ENCODE measurements around the gene IL18BP.
A peak's percentile ranks its signal among the peaks of the same experiment; 100 is the strongest.

IL18BP gene

GRCh38 chr11:72012897-72013721 is 14.4 kb downstream of the IL18BP start:
- no peak for DNase-seq (ENCODE audit: low read depth in 3 of 3)

DNA sequence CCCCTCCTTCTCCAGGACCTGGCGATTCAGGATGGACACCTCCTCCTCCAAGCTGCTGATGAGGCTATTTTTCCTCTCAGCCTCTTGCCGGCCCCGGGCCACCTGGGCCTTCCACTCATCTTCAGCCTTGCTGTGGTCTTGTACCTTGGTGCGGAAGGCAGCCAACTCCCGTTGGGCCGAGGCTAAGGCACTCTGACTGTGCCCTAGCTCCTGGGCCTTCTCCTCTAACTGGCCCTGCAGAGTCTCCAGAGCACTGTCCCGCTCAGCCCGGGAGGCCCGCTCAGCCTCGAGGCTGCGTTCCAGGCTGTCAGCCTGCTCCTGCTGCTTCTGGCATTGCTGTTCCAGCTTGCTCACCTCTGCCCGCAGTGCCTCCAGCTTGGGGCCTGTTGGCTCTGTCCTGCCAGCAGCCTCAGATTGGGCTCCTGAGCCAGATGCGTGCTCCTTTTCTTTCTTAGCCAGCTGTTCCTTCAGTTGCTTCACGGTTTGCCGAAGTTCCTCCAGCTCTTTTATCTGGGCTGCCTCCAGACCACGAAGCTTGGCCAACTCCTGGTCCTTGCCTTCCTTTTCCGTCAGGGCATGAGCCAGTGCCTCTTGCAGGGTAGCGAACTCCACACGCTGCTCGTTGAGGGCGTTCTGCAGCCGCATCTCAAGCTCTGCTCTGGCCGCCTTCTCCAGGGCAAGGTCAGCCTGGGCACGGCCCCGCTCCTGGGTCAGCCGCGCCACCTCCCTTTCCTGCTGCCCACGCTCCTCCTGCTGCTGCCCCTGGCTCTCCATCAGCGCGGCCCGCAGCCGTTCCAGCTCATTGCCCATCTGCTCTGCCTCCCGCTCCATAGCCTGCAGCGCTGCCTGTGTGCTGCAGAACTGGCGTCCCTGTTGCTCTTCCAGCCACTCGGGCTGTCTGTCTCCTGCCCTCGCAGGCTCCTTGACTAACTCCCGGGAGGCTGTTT is 15.3 kb downstream of the IL18BP start:
- no peak for DNase-seq (ENCODE audit: low read depth in 3 of 3)

- no peak for DNase-seq (ENCODE audit: low read depth in 3 of 3)
Measured at GRCh38 chr11:72014761-72015320, 16.1 kb downstream of the IL18BP start.

DNA sequence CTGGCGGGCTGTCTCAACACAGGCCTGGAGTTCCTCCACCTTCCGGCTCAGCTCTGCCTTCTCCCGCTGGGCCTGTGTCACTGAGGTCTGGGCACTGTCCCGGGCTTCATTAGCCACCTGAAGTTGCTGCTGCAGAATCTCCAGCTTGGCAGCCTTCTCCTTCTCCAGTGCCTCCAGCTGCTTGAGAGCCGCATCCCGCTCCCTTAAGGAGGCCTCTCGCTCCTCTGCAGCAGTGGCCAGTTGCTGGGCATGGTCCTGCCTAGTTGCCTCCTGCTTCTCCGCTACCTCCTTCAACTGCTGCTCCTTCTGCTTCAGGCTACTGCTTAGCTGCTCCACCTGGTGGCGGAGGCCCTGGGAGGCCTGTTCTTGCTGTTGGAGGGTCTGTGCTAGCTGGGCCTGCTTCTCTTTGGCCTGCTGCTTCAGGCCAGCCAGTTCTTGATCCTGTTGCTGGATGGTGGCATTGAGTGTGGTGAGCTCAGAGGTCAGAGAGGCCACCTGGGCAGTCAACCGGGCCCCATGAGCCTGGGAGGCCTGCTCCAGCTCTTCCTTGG is 16.9 kb downstream of the IL18BP start:
- no peak for DNase-seq (ENCODE audit: low read depth in 3 of 3)

DNA sequence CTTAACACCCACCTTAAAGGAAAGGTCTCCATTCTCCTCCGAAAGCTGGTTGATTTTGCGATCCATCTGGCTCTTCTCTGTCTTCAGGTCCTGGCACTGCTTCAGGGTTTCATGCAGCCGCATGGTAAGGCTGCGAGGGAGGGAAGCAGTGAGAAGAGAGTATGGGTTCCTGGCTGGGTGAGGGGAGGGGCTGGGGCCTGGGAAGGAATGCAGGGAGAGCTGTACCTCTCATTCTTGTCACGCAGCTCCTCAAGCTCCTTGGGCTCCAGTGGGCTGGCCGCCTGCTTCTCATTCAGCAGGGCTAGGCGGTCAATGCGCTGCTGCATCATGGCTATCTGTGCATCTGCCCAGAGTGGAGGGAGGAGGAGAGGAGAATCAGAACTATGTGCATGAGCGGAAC is 19.5 kb downstream of the IL18BP start:
- no peak for DNase-seq (ENCODE audit: low read depth in 3 of 3)

DNA sequence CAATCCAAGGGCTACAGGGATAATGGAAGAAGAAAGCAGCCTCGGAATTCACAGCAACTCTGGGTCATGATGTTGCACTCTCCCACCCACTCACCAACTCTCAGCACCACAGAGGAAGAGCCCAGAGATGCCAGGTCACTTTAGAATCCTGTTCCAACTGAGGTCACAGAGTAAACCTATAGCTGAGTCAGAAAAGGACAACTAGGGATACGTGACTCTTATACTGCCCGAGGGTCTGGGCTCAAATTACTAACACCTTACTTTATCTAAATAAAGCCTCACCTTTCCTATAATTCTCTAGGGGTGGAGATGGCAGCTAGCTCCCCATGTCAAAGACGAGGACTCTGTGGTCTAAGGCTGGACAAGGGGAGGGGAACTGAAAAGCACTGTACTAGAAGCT is 24.6 kb downstream of the IL18BP start:
- no peak for DNase-seq (ENCODE audit: low read depth in 3 of 3)

GRCh38 chr11:72024069-72024754 is 25.5 kb downstream of the IL18BP start:
- DNase-seq (ENCODE audit: low read depth in 3 of 3), result no peak

DNA sequence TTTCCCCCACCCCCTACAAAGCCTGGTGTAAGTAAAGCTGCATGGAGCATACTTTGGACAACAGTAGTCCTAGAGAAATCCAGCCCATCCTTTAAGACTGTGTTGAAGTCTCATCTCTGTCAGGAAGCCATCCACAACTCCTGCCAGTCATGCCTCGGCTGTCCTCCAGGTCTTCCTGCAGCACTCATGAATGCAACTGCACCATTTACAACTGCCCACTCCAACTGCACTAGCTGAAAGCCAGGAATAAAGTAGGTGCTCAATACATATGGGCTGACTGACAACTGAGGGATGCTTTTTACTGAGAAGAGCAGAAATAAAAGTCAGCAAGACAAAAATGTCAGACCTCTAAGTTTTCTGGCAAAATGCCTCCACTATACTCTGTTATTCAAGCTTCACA is 27.4 kb downstream of the IL18BP start:
- DNase-seq (ENCODE audit: low read depth in 3 of 3), result no peak

DNA sequence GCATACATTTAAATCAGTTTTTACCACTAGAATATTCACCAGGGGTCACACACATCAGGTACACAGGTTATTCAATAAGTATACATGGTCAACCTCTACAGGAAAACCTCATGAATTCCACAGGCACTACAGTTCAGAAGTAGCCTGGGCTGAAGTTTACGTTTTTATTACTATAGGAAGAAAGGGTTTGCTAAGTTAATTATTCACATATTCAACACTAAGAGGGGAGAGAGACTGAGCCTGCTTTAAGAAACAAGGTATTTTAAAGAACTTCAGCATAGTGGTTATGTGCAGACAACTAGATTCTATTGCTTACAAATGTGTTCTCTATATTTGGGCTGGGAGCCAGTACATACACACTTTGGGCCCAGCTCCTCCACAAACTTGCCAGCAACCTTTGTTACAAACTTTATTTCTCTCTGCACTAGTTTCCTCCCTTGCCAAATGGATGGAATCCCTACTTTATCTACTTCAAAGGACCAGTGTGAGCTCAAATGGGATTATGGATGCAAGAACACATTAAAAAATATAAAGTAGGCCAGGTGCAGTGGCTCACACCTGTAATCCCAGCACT is 31.9 kb downstream of the IL18BP start:
- no peak for DNase-seq (ENCODE audit: low read depth in 3 of 3)

- no peak for DNase-seq (ENCODE audit: low read depth in 3 of 3)
Measured at GRCh38 chr11:72036687-72037086, 38.0 kb downstream of the IL18BP start.

- DNase-seq (ENCODE audit: low read depth in 3 of 3), result no peak
Measured at GRCh38 chr11:72037554-72038311, 39.0 kb downstream of the IL18BP start.

DNA sequence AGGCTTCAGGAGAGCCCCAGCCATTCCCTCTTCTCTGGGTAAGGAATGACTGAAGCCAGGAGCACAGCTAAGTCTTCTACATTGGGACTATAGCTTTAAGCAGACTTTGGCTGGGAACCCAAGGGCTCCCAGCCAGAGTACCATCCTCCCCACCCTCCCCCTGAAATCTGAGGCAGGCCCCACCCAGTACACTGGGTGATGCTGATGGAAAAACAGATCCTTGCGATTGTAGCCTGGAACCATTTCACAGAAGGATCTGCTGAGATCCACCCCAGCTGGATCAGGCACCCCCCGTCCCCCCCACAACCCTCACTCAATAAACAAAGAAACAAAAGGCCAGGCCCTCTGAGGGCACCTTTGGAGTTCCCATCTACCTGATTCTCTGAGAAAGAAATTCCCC is 39.8 kb downstream of the IL18BP start:
- DNase-seq (ENCODE audit: low read depth in 3 of 3), result no peak

DNA sequence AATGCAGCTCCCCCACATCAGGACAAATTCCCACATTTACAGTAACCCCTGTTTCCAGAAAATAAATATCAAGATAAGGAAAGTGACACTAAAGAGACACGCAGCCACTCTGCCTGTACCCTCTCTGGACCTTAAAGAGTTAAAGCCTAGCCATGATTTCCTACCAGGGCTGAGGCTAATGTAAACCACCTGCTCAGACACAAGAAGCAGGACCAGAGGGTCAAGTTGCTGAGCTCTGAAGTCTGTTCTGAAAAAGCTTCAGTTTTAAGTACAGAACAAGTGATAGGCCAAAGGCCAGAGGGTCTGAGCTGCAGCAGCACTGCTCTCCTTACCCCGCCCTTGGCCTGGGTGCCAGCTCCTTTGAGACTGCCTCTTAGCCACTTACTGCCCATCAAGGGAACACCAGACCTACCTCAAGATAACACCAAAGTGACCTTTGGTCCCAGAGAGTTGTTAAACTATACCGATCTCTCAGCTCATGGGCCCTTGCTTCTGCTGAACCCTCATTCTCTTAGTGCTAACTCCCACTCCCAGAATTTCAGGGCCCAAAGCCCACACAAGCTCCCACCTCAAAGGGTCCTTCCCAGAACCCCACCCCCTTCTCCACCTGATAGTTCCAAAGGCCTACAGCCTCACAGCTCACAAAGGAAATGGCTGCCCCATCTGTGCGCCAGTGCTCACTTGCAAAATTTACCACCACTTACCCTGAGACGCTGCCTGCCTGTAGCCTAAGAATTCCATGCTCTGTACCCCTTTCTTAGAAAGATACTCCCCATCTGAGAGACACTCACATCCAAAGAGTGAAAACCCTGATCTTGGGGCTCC is 40.5 kb downstream of the IL18BP start:
- no peak for DNase-seq (ENCODE audit: low read depth in 3 of 3)

DNA sequence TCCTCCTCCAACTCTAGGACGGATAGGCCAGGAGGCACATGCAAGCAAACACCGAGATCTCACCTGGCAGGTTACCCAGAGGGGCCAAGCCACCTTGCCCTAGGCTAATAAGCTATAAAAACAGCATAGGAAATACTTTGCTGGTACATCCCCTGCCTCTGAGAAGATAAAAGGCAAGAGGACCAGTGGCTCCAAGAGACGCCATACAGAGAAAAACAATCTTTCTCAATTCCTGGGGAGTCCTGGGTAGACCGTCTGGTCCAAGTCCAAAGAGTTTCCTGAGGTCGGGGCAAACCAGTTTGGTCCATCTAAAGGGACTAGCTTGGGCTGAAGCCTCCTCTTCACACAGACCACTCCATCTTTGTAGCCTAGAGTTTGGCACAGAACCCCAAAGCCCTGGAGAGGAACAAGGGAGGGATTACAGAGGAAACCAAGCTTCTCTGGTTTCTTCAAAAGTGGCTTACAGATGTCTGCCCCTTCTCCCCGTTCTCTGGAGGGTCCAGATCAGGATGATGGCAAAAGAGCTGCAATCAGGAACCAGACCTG is 41.2 kb downstream of the IL18BP start:
- no peak for DNase-seq (ENCODE audit: low read depth in 3 of 3)

DNA sequence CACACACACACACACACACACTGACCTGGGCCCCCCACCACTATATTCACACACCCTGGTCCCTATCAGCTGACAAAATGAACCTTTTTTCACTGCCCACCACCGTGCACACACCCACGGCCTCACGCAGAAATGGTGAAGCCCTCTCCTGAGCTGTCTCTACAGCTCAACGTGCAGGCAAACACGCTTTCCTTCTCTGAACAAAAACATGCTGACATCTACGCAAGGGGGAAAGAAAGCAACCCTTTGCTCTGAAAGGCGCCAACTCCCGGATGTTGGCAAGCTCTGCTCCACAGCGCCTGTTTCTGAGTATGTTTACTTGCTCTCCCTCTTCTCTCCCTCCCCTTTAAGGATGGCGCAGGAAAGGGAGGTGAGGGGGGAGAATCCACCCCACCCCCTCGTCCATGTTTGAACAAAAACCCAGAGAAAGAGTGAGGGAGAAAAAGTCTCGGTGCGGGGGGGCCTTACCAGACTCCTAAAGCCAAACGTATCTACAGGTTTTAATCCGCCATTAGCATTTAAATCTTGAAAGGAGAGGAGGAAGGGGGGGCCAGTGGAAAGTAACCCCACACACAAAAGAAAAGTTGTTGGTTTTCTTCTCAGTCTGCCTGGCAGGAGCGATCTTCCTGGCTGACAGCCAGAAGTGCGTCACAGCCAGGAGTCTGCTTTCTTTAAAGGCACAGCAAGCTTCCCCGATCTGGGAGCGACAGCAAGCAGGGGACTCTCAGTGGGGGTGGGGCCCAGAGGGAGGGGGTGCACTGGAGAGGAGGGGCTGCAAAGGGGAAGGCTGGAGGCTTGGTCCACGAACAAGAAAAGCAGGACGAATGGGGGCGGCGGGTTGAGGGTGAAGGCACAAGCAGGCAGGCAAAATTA is 42.0 kb downstream of the IL18BP start:
- peak; percentile 53 to 76 (median 54) for DNase-seq (ENCODE audit: low read depth in 3 of 3)

DNA sequence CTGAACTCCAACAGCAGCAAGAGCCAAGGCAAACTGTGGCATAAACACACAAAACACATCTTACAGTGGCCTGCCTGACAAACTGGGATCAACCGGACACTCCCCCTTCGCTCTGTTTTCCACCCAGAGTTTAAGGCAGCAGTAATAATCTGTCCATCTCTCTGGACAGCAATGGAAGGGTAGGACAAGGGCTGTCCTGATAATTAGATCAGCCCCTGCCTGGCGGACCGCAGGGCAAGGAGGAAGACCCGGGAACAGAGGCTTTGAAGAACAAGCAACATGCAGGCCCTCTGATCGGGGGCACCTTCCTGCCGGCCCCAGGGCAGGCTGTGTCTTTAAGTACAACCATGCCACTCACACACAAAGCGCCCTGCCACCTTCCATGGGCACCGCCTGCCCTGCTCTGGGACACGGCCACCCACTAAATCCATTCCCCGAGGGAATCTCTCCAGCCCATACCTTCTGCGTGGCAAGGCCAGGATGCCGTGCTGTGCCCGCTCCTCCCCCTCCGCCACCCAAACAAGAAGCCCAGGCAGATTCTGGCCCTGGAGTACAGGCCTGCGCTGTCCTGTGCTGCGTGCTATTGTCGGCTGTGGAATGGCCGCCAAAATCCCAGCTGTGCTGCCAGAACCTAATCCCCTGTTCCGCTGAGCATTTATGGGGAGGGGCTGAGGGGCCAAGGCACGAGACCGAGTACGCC is 42.8 kb downstream of the IL18BP start:
- peak in 2 of 3 experiments; percentile 13 to 24 for DNase-seq (ENCODE audit: low read depth in 3 of 3)

GRCh38 chr11:72042064-72042745 is 43.5 kb downstream of the IL18BP start:
- no peak for DNase-seq (ENCODE audit: low read depth in 3 of 3)
